HEK293 (cell line): ENCODE measurements around the gene PPP1R12C.

ENCODE experiments used
- CTCF ChIA-PET: fragments of 350-600 bp; formaldehyde crosslinking; extraction: SDS; loops from one replicate; lab custom pipeline; 2021; ENCODE audit warnings: antibody characterized with exemption; lab: Yijun Ruan, JAX
- POLR2A ChIA-PET: fragments of 300-600 bp; formaldehyde crosslinking; extraction: SDS; loops from one replicate; lab custom pipeline; 2020; ENCODE audit warnings: antibody characterized with exemption, inconsistent platforms; lab: Yijun Ruan, JAX
- H3K27ac ChIP-seq: fragments of 200-500 bp; sonication (Bioruptor generic); 2 replicates; pipeline ENCODE4 v1.5.1; 2014; ENCODE audit warnings: low read depth, low read length, control low read depth, inconsistent platforms; ENCODE audit errors: extremely low read depth
- H3K36me3 ChIP-seq, 2 experiments: fragments of 200-500 bp in 1 of 2; sonication (Bioruptor generic) in 1 of 2; 1 replicate in 1 of 2; 2 replicates in 1 of 2; pipeline ENCODE4 v1.5.1; 2014 to 2017; ENCODE audit warnings: inconsistent platforms in 2 of 2, low read length in 2 of 2; ENCODE audit not compliant: control insufficient read depth in 2 of 2, insufficient read depth in 1 of 2
- H3K4me1 ChIP-seq: fragments of 200-500 bp; sonication (Bioruptor generic); 2 replicates; pipeline ENCODE4 v1.5.1; 2014; ENCODE audit warnings: mild to moderate bottlenecking, low read length, inconsistent platforms; ENCODE audit not compliant: control insufficient read depth, insufficient read depth
- H3K4me3 ChIP-seq: 2 replicates; pipeline ENCODE4 v1.5.1; 2011; ENCODE audit warnings: low read depth, mild to moderate bottlenecking, control low read depth, low read length, moderate library complexity
- H3K9me3 ChIP-seq: fragments of 200-500 bp; sonication (Bioruptor generic); 2 replicates; pipeline ENCODE4 v1.5.1; 2014; ENCODE audit warnings: low read depth, low read length, inconsistent platforms; ENCODE audit not compliant: control insufficient read depth, insufficient read depth
- BCL11B ChIP-seq: fragments of 450-650 bp; formaldehyde crosslinking; IDR thresholded peaks from 2 replicates; pipeline ENCODE4 v1.5.1; 2016; ENCODE audit warnings: low read depth, missing biosample characterization, missing genetic modification characterization
- GLIS2 ChIP-seq: fragments of 450-650 bp; formaldehyde crosslinking; IDR thresholded peaks from 2 replicates; pipeline ENCODE4 v1.5.1; 2016; ENCODE audit warnings: missing biosample characterization, missing genetic modification characterization
- HOXD13 ChIP-seq: sonication (generic); formaldehyde crosslinking; IDR thresholded peaks from 2 replicates; pipeline ENCODE4 v1.8.0; 2022; ENCODE audit warnings: missing genetic modification reagents, borderline replicate concordance
- KLF1 ChIP-seq: fragments of 450-650 bp; formaldehyde crosslinking; IDR thresholded peaks from 2 replicates; pipeline ENCODE4 v1.5.1; 2016; ENCODE audit warnings: missing biosample characterization, missing genetic modification characterization
- KLF16 ChIP-seq: fragments of 450-650 bp; formaldehyde crosslinking; IDR thresholded peaks from 2 replicates; pipeline ENCODE4 v1.5.1; 2017; ENCODE audit warnings: missing biosample characterization, missing genetic modification characterization
- KLF8 ChIP-seq: fragments of 450-650 bp; formaldehyde crosslinking; IDR thresholded peaks from 2 replicates; pipeline ENCODE4 v1.5.1; 2016; ENCODE audit warnings: missing biosample characterization, missing genetic modification characterization
- SP2 ChIP-seq: fragments of 450-650 bp; formaldehyde crosslinking; IDR thresholded peaks from 2 replicates; pipeline ENCODE4 v1.5.1; 2016; ENCODE audit warnings: missing biosample characterization, missing genetic modification characterization
- SP3 ChIP-seq: fragments of 450-650 bp; formaldehyde crosslinking; IDR thresholded peaks from 2 replicates; pipeline ENCODE4 v1.5.1; 2016; ENCODE audit warnings: missing biosample characterization, missing genetic modification characterization
- ZBTB8A ChIP-seq: fragments of 450-650 bp; formaldehyde crosslinking; IDR thresholded peaks from 2 replicates; pipeline ENCODE4 v1.5.1; 2016; ENCODE audit warnings: missing biosample characterization, missing genetic modification characterization
- ZFHX2 ChIP-seq: fragments of 450-650 bp; formaldehyde crosslinking; conservative IDR thresholded peaks from 2 replicates; pipeline ENCODE4 v1.5.1; 2016; ENCODE audit warnings: missing biosample characterization, missing genetic modification characterization
- ZNF10 ChIP-seq: fragments of 450-650 bp; formaldehyde crosslinking; IDR thresholded peaks from 2 replicates; pipeline ENCODE4 v1.5.1; 2017; ENCODE audit warnings: missing biosample characterization, missing genetic modification characterization
- ZNF23 ChIP-seq: fragments of 450-650 bp; formaldehyde crosslinking; IDR thresholded peaks from 2 replicates; pipeline ENCODE4 v1.5.1; 2016; ENCODE audit warnings: missing biosample characterization, missing genetic modification characterization, borderline replicate concordance
- ZNF324 ChIP-seq: fragments of 450-650 bp; formaldehyde crosslinking; IDR thresholded peaks from 2 replicates; pipeline ENCODE4 v1.5.1; 2016; ENCODE audit warnings: missing biosample characterization, missing genetic modification characterization
- ZNF341 ChIP-seq: fragments of 450-650 bp; formaldehyde crosslinking; IDR thresholded peaks from 2 replicates; pipeline ENCODE4; 2016; ENCODE audit warnings: low read depth, missing biosample characterization, missing genetic modification characterization
- ZNF391 ChIP-seq: fragments of 450-650 bp; formaldehyde crosslinking; IDR thresholded peaks from 2 replicates; pipeline ENCODE4 v1.5.1; 2016; ENCODE audit warnings: low read depth, missing biosample characterization, missing genetic modification characterization, borderline replicate concordance
- ZNF48 ChIP-seq: fragments of 450-650 bp; formaldehyde crosslinking; IDR thresholded peaks from 2 replicates; pipeline ENCODE4 v1.5.1; 2016; ENCODE audit warnings: missing biosample characterization, missing genetic modification characterization
- ZNF510 ChIP-seq: fragments of 450-650 bp; formaldehyde crosslinking; IDR thresholded peaks from 2 replicates; pipeline ENCODE4 v1.5.1; 2018; ENCODE audit warnings: mild to moderate bottlenecking, missing genetic modification characterization, missing biosample characterization; ENCODE audit not compliant: insufficient replicate concordance
- ZNF600 ChIP-seq: fragments of 450-650 bp; formaldehyde crosslinking; IDR thresholded peaks from 2 replicates; pipeline ENCODE4 v1.5.1; 2016; ENCODE audit warnings: missing biosample characterization, missing genetic modification characterization
- ZNF621 ChIP-seq: fragments of 450-650 bp; formaldehyde crosslinking; IDR thresholded peaks from 2 replicates; pipeline ENCODE4 v1.5.1; 2017; ENCODE audit warnings: missing biosample characterization, missing genetic modification characterization
- ZNF623 ChIP-seq: fragments of 450-650 bp; formaldehyde crosslinking; IDR thresholded peaks from 2 replicates; pipeline ENCODE4 v1.5.1; 2016; ENCODE audit warnings: missing biosample characterization, missing genetic modification characterization
- ZNF785 ChIP-seq: fragments of 450-650 bp; formaldehyde crosslinking; IDR thresholded peaks from 2 replicates; pipeline ENCODE4 v1.5.1; 2016; ENCODE audit warnings: missing biosample characterization, missing genetic modification characterization
- TF ChIP-seq, protein P1 (sequence below): fragments of 450-650 bp; formaldehyde crosslinking; IDR thresholded peaks from 2 replicates; pipeline ENCODE4 v1.5.1; 2017; ENCODE audit warnings: missing biosample characterization, missing genetic modification characterization
- TF ChIP-seq, protein P2 (sequence below): fragments of 450-650 bp; formaldehyde crosslinking; optimal IDR thresholded peaks from 2 replicates; pipeline ENCODE3; 2016; ENCODE audit warnings: missing biosample characterization, mild to moderate bottlenecking, missing genetic modification characterization
- TF ChIP-seq, protein P3 (sequence below): fragments of 450-650 bp; formaldehyde crosslinking; IDR thresholded peaks from 2 replicates; pipeline ENCODE4 v1.5.1; 2016; ENCODE audit warnings: missing biosample characterization, missing genetic modification characterization, low read depth

PPP1R12C gene

DNA sequence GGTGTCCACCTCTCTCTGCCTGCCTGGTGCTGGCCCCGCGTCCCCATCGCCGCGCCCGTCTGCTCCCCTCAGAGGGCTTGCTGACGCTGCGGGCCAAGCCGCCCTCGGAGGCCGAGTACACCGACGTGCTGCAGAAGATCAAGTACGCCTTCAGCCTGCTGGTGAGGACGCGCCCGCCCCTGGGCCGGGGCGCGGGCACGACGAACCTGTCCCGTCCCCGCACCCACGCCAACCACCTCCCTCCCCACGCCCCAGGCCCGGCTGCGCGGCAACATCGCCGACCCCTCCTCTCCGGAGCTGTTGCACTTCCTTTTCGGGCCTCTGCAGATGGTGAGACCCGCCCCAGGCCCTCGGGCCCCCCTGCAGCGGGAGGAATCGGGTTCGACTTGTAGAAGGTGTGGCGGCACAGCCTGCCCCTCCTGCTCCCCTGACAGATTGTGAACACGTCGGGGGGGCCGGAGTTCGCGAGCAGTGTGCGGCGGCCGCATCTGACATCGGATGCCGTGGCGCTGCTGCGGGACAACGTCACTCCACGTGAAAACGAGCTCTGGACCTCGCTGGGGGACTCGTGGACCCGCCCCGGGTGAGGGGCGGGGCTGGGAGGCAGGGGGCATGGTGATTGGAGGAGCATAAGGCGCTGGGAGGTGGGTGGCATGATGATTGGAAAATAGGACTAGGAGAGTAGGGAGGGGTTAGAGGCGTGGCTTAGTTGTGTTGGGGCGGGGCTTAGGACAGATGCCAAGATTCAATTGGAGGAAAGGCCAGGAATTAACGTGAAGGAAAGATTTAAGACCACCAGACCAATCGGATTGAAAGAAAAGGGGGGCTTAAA lies 35.2 kb downstream of the PPP1R12C start:
- Histone ChIP-seq H3K9me3 (no peaks in the 10 kb centered on the region), H3K27ac (no peak overlapping the region), H3K36me3 (peaks cover 0 to 4% of the 10 kb centered on the region in 2 experiments; a peak in 1 of 3 replicates), H3K4me3 (no peak overlapping the region), H3K4me1 (no peaks in the 10 kb centered on the region)
- POLR2A ChIA-PET = interaction anchor here (0.5 kb wide), 1 partner anchor 11 kb away, joined by 4 read pairs; no protein-coding TSS in a partner anchor
- peak; percentile 83 for TF ChIP-seq SP2 (tag by site-specific recombination)
- TF ChIP-seq KLF1 = 0 out of 2 replicates have a peak, but pooled peaks have one; percentile 19
- peak; percentile 57 for TF ChIP-seq SP3 (tag by site-specific recombination)
- TF ChIP-seq BCL11B (tag by site-specific recombination) = no peak
- TF ChIP-seq KLF8 = peak; percentile 98
- TF ChIP-seq ZNF600 (tag by site-specific recombination) = no peak
- CTCF ChIA-PET = interaction anchor here (0.6 kb wide), 1 partner anchor 601 kb away, joined by 3 read pairs; no protein-coding TSS in a partner anchor

DNA sequence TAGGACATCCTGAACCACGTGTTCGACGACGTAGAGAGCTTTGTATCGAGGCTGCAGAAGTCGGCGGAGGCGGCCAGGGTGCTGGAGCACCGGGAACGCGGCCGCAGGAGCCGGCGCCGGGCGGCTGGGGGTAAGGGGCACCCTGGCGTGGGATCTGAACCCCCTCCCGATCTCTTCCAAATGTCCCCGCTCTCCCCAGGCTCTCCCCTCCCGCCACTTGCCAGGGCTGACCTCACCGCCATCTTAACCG lies 35.7 kb downstream of the PPP1R12C start:
- ChIA-PET POLR2A (no interaction called here), CTCF (no interaction called here)
- no peak overlapping the region for H3K27ac ChIP-seq
- no peaks in the 10 kb centered on the region for H3K36me3 ChIP-seq
- no peaks in the 10 kb centered on the region for H3K9me3 ChIP-seq
- no peak overlapping the region for H3K4me3 ChIP-seq
- no peaks in the 10 kb centered on the region for H3K4me1 ChIP-seq
- TF ChIP-seq HOXD13 = no peak
- no peak for TF ChIP-seq ZNF48 (tag by site-specific recombination)
- TF ChIP-seq ZFHX2 (tag by site-specific recombination) = no peak
- TF ChIP-seq, all 188 proteins: peak for 0

DNA sequence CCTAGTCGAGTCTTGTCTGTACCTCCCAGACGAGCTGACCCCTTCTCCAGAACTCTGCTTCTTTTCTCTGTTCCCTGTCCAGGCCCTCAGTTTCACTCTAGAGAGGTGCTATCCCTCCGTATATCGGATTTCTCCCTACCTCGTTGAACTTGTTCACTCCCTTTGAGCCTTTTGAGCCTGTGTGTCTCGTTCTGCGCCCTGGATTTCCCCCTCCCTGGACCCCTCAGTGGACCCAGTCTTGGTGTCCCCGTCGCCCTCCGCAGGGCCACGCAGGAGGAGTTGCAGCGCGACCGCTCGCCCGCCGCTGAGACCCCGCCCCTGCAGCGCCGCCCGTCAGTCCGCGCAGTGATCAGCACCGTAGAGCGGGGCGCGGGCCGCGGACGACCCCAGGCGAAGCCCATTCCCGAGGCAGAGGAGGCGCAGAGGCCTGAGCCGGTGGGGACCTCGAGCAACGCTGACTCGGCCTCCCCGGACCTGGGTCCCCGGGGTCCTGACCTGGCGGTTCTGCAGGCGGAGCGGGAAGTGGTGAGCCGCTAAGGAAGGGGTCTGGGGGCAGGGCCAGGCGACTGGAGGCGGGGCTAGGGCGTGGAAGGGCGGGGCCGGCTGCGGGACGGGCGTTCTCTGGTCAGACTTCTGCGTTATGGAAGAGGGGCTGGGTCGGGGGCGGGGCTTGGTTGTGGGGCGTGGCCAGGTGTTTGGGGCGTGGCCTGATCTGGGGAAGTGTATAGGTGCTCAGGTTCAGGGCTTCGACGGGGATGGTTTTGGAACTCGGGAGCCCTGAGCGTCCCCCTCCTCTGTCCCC lies 36.3 kb downstream of the PPP1R12C start:
- H3K4me3 ChIP-seq = peak overlapping the region; percentile 29
- H3K4me1 ChIP-seq = no peaks in the 10 kb centered on the region
- POLR2A ChIA-PET = interaction anchor here (1.5 kb wide), 1 partner anchor 36 kb away, joined by 5 read pairs; the partner anchor contains the start of gene PPP1R12C
- no peaks in the 10 kb centered on the region for H3K9me3 ChIP-seq
- no peak overlapping the region for H3K27ac ChIP-seq
- no peaks in the 10 kb centered on the region for H3K36me3 ChIP-seq
- CTCF ChIA-PET = interaction anchor here (0.6 to 1.4 kb wide), 3 partner anchors 8 to 58 kb away, joined by 3 to 13 read pairs (median 3); no protein-coding TSS in a partner anchor
- TF ChIP-seq ZNF10 (no peak), SP3 (tag by site-specific recombination) (peak; percentile 86), ZNF621 (tag by site-specific recombination) (no peak), ZBTB8A (tag by site-specific recombination) (peak; percentile 46; the same call in 1 of the 2 replicates), KLF16 (tag by site-specific recombination) (no peak), ZNF391 (tag by site-specific recombination) (no peak), ZNF510 (no peak), KLF1 (peak; percentile 80), ZNF600 (tag by site-specific recombination) (peak; percentile 66; the same call in 1 of the 2 replicates), GLIS2 (tag by site-specific recombination) (peak; percentile 54; the same call in 1 of the 2 replicates), ZNF324 (no peak), ZNF785 (no peak), ZNF341 (tag by site-specific recombination) (no peak), ZNF623 (no peak), SP2 (tag by site-specific recombination) (peak; percentile 75), KLF8 (peak; percentile 99), ZNF23 (tag by site-specific recombination) (no peak)
- TF ChIP-seq, protein P1, sequence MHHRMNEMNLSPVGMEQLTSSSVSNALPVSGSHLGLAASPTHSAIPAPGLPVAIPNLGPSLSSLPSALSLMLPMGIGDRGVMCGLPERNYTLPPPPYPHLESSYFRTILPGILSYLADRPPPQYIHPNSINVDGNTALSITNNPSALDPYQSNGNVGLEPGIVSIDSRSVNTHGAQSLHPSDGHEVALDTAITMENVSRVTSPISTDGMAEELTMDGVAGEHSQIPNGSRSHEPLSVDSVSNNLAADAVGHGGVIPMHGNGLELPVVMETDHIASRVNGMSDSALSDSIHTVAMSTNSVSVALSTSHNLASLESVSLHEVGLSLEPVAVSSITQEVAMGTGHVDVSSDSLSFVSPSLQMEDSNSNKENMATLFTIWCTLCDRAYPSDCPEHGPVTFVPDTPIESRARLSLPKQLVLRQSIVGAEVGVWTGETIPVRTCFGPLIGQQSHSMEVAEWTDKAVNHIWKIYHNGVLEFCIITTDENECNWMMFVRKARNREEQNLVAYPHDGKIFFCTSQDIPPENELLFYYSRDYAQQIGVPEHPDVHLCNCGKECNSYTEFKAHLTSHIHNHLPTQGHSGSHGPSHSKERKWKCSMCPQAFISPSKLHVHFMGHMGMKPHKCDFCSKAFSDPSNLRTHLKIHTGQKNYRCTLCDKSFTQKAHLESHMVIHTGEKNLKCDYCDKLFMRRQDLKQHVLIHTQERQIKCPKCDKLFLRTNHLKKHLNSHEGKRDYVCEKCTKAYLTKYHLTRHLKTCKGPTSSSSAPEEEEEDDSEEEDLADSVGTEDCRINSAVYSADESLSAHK = no peak
- TF ChIP-seq, protein P2, sequence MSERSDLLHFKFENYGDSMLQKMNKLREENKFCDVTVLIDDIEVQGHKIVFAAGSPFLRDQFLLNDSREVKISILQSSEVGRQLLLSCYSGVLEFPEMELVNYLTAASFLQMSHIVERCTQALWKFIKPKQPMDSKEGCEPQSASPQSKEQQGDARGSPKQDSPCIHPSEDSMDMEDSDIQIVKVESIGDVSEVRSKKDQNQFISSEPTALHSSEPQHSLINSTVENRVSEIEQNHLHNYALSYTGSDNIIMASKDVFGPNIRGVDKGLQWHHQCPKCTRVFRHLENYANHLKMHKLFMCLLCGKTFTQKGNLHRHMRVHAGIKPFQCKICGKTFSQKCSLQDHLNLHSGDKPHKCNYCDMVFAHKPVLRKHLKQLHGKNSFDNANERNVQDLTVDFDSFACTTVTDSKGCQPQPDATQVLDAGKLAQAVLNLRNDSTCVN (tag by site-specific recombination) = peak; percentile 32
- TF ChIP-seq, protein P3, sequence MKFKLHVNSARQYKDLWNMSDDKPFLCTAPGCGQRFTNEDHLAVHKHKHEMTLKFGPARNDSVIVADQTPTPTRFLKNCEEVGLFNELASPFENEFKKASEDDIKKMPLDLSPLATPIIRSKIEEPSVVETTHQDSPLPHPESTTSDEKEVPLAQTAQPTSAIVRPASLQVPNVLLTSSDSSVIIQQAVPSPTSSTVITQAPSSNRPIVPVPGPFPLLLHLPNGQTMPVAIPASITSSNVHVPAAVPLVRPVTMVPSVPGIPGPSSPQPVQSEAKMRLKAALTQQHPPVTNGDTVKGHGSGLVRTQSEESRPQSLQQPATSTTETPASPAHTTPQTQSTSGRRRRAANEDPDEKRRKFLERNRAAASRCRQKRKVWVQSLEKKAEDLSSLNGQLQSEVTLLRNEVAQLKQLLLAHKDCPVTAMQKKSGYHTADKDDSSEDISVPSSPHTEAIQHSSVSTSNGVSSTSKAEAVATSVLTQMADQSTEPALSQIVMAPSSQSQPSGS (tag by site-specific recombination) = no peak
